ENCODE data around the gene CACNA2D3.

The CACNA2D3 gene

GRCh38 chr3:54830658-54831057 is 708.3 kb downstream of the CACNA2D3 start:
- peak; percentile 26 for DNase-seq

DNA sequence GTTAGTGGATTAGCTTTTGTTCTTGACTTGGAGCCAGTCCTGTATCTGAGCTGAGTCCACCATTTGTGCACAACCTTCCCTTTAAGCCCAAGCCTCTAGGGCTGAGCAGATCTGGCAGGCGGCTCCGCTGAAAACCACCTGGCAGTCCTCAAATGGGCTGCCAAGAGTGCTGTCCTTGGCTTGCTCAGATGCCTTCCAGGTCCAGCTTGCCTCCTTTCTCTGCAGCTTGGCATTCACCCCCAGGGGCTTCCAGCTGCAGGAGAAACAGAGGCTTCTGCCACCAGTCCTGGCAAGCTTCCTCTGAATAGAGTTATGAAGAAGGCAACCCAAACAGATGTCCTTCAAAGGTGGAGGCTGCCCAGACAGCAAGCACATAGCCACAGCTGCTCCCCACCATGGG is 708.8 kb downstream of the CACNA2D3 start:
- DNase-seq = no peak

DNA sequence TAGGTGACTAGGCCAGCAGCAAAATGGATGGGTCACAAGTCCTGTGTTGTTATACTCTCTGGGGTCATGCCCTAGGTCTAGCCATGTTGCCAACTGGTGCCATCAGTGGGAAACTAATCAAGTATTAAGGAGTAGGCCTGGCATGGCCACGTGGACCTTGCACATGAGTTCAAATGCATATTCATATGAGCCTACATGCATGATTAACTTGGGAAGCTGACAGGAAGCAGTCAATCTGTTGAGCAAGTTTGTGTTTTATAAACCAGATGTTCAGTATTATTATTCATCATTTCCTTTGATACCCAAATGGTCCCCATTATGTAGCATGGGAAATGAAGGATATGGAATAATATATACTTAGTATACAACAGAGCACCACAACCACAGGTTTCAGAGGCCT is 710.5 kb downstream of the CACNA2D3 start:
- no peak for DNase-seq

- DNase-seq = no peak
Observed at GRCh38 chr3:54835701-54836100, 713.3 kb downstream of the CACNA2D3 start.

- DNase-seq = no peak
Observed at GRCh38 chr3:54836871-54837270, 714.5 kb downstream of the CACNA2D3 start.

DNA sequence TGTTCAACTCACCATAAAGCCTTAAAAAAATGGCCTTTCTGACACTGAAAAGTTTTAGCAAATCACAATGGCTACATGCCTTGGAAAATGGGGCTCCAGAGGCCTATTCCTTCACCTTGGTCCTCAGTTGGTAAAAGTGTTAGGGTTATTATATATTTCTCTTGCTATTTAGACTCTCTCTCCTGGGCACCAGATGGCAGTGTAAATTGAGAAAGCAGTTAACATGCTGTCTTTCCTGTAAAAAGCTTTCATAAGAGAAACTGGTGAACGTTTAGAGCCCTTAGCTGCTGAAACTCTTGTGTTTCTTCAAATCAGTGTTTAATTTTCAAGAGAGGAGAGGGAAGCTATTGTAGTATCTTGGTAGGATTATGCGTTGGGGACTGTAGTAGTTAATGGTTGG is 715.6 kb downstream of the CACNA2D3 start:
- no peak for DNase-seq

DNA sequence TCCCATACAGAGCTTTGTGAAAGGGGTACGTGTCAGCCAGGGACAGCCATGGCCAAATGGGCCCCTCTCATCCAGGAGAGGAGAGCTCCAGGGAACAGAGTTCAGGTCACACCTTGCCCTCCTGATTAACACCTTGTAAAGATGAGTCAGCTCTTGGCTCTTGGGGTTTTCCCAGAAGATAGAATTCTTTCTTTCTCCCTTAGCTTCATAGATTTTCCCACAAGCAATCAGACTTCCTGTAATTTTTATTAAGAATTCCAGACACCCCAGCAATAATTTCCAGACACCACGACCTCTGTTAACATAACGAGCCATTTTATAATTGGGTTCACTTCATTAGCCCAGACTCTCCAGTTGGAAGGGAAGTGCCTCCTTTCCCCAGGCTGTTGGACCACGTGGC is 719.1 kb downstream of the CACNA2D3 start:
- no peak for DNase-seq

DNA sequence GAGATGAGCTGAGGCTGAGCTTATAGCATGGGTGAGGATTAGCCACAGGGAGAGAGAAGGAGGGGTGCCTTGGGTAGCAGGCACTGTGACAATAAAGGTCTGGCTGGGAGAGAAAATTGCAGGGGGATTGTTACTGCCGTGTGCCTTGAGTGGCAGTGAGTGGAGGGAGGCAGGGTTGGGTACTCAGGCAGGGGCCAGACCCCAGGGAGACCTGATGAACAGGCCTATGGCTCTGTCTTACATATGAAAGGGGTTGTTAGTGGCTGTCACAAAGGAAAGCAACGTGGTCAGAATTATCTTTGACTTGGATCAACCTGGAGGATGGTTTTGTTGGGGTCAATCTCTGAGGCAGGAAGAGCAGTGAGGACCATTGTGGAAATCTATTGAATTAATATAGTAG is 721.0 kb downstream of the CACNA2D3 start:
- no peak for DNase-seq

DNA sequence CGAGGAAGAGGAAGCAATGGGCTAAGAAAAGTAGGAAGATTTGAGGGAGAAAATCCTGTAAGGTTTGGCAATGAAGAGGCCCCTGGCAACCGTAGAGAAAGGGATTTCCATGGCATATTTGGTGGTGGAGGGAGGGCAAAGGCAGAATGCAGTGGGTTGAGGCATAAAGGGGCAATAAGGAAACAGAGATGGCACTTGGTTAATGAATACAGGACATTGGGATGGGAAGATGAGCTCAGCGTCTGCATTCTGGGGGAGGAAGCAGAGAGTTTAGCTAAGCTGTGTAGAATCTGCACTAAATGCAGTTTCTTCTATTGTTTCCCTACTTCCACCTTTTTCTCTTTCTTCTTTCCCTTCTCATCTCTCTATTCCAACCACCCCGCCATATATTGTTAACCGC is 721.9 kb downstream of the CACNA2D3 start:
- DNase-seq = no peak

GRCh38 chr3:54845011-54845410 is 722.7 kb downstream of the CACNA2D3 start:
- DNase-seq = no peak

DNA sequence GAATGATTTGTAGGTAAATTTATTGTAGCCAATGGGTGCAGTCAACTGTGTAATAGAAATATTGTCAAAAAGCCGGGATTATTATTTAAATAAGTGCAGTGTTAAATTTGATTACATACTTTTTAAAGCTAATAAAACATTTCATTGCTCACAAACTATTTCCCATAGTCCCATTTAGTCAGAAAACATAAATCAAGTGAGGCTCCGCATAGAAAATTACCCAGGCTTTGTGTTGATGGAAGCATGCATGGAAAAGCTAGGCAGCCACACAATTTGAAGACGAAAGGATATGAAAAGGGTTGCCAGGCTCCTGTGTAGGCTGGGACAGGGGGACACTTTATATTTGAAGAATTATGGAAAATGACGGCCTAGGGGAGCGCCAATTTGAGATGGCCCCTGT is 723.2 kb downstream of the CACNA2D3 start:
- no peak for DNase-seq

- no peak for DNase-seq
Observed at GRCh38 chr3:54846119-54846518, 723.8 kb downstream of the CACNA2D3 start.

DNA sequence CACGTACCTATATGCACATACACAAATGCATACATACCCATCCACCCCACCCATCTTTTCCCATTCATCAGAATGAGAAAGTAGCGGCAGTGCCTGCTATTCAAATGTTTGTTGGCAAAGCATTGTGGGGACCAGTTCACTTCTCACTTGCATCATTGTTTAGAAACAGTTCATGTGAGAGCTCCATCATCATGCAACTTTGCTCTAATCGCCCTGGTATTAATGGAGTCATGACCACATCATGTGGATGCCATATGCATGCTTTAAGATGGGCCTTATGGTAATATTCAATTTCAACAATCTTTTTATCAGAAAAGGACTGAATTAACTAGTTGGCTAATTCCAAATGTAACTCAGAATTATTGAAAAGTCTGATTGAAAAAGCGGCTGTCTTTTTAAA is 725.0 kb downstream of the CACNA2D3 start:
- DNase-seq = no peak

DNA sequence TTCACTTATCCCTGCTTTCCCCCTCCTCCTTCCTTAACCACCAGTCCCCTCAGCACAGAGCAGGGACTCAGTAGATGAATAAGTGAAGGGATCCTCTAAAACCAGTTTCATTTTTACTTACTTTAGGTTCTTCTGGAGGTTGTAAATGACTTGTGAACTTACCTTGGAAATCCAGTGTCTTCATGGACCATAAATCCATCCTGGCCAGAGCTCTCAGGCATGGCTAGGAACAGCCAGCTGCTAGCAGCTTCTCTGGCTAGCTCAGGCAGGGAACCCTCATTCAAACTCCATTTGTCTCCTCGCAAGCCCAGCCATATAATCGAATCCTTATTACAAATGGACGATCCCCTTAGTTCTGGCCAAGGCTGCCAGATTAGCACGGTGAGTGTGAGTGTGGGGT is 727.0 kb downstream of the CACNA2D3 start:
- no peak for DNase-seq

DNA sequence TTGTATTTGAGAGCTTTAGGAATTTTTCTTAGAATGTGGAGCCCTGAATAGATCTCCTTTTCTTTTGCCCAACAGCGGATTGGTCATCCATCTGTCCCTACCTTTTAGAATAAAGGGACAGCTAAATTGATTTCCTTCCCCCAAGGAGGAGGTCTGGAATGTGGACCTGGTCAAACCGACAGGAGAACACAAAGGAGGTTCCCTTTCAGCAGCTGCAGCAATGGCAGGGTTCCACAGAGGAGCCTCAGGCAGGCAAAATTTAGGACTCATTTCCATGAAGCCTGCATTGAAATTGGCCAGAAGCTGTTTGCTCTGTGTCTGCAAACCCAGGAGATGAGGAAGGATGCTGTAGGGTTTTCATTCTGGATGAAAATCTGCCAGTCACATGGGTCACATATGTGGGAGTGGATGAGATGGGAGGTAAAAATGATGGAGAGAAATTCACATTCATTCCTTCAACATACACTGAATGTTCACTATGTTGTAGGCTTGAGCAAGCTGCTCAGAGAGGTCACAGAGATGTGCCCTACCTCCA is 728.2 kb downstream of the CACNA2D3 start:
- no peak for DNase-seq

- DNase-seq = peak; percentile 80
Observed at GRCh38 chr3:54853573-54854404, 731.4 kb downstream of the CACNA2D3 start.

GRCh38 chr3:54856271-54856670 is 733.9 kb downstream of the CACNA2D3 start:
- no peak for DNase-seq

DNA sequence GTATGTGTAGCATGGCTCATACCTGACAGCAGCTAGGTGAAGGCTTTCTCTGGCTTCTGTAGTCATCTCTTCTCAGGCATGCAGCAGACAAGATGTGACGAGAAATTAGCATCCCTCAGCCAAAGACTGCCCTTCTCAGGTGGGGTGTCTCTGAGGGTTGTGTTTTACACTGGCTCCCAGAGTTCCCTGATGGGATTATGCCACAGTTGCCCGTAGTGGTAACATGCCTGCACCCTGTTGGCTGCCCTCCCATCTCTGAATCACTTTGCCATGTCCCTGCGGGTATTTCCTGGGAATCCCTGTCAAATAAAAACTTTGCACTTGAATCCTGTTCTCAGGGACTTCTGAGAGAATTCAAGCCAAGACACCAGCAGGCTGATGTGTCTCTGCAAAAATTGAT is 735.0 kb downstream of the CACNA2D3 start:
- no peak for DNase-seq

- DNase-seq = no peak
Observed at GRCh38 chr3:54858093-54858785, 735.9 kb downstream of the CACNA2D3 start.

DNA sequence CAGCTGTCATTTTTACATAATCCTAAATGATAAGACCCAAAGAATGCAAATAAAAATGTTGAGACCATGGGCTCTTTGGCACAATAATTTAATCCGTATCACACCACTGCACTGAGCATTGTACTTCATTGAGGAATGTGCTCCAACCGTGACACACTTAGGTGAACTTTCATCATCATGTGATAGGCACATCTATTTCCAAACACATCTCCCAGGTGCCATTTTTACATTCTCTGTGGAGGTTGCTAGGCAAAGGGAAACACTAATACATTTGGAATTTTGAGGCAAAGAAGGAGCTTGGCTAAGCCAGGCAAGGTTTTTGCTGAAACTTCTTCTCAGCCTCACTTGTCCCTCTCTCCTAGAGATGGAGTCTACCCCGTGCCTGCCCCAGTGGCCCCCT is 736.8 kb downstream of the CACNA2D3 start:
- no peak for DNase-seq

DNA sequence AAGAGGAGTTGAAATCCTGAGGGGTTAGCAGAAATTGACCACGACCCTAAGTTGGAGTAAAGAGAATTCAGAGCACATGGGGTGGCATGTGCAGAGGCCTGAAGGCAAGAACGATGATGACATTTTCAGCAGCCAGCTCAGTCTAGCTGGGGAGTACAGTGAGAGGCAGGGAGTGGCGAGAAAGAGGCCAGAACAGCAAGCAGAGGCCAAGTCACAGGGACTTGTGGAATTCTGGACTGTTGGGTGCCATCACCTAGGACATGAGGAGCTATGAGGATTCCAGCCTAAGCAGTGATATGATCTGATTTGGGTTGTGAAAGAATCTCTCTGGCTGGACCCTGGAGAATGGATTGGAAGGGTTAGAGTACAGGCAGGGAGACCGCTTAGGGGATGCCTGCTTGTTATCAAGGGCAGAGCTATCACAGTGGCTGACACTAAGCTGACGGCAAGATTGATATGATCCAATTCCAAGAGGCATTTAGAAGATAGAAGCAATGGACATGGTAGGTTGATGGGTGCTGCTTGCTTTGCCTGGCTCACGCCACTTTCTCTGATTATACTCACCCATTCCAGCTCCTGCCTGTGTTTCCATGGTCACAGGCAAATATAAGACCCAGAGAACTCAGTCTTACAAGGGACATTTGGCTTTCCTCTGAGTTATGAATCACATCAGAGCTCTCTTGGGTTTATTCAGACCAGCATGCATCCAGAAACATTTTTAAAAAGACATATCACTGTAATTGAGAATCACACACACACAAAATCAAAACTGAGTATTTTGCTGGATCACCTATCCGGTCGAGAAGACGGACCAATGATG is 739.1 kb downstream of the CACNA2D3 start:
- DNase-seq = no peak

DNA sequence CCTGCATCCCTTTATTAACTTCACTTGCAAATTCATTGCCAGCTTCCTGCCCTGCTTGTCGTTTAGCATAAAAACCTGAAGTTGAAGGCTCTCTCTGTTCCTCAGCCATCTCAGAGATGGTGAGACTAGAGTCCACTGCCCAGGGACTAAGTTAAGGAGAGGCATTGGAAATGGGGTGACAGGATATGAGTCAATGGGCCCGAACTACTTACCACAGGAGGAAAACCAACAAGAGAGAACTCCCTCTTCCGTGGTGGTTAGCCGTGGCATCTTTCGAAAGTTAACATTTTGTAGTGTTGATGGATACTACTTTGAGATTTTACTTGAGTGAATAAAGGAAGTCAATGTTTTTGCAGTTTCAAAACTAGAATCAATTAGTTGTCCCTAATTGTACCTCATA is 740.2 kb downstream of the CACNA2D3 start:
- DNase-seq = no peak

GRCh38 chr3:54863366-54863765 is 741.0 kb downstream of the CACNA2D3 start:
- no peak for DNase-seq
